Nephron (organoid): ENCODE data around the gene IFI27L1.
A peak's percentile ranks its signal among the peaks of the same experiment; 100 is the strongest.

ENCODE experiments used
- H3K27ac Mint-ChIP-seq, 3 experiments: 2 replicates each; pipeline ENCODE4 v1.8.0; 2020; ENCODE audit warnings: mixed read lengths in 3 of 3, mild to moderate bottlenecking in 2 of 3, moderate library complexity in 1 of 3
- H3K27me3 Mint-ChIP-seq: 2 replicates; pipeline ENCODE4 v1.8.0; 2021; ENCODE audit warnings: low read depth, mild to moderate bottlenecking, moderate library complexity, mixed read lengths
- H3K36me3 Mint-ChIP-seq: 2 replicates; pipeline ENCODE4 v1.8.0; 2020; ENCODE audit warnings: low read depth, mixed read lengths
- H3K4me1 Mint-ChIP-seq: 2 replicates; pipeline ENCODE4 v1.8.0; 2020; ENCODE audit warnings: mixed read lengths
- H3K4me3 Mint-ChIP-seq, 3 experiments: 2 replicates each; pipeline ENCODE4 v1.8.0; 2020; ENCODE audit warnings: mild to moderate bottlenecking in 3 of 3, mixed read lengths in 3 of 3, moderate library complexity in 2 of 3
- H3K9me3 Mint-ChIP-seq: 2 replicates; pipeline ENCODE4 v1.8.0; 2020; ENCODE audit warnings: mixed read lengths
- TF ChIP-seq, protein P1 (sequence below), 3 experiments: fragments of 200-600 bp; sonication (generic); IDR thresholded peaks; one replicate each; pipeline ENCODE4 v1.5.0; 2021; ENCODE audit warnings: antibody characterized with exemption in 3 of 3; ENCODE audit not compliant: unreplicated experiment in 3 of 3

IFI27L1 gene

DNA sequence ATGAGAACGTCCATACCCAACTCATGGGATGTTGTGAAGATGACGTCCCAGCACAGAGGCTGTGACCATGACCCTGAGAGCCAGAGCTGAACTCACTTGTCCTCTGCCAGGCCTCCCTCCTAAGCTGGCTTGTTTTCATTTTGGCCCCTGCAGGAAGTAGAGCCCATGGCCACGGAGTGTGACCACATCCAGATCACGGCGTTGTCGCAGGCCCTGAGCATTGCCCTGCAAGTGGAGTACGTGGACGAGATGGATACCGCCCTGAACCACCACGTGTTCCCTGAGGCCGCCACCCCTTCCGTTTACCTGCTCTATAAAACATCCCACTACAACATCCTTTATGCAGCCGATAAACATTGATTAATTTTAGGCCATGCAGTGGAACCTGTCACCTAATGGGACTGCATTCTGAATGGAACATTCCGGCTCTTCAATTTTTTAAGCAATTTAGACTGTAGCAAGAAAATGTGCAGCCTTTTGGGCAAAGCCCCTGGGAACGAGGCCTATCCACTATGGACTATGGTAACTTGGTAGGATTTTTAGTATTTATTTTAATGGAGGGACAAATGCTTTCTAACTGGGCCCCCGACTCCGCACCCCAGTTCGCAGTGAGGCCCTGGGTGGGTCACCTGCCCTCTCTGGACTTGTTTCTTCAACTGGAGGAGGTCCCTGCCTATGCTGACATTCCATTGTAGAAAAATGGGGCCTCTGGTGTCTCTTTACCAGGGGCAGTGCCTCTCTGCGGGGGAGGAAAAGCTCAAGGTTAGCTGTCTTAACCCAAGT, 35.4 kb upstream of the IFI27L1 start:
- peaks cover 41% of the 10 kb centered on the region for H3K36me3 Mint-ChIP-seq
- H3K4me3 Mint-ChIP-seq, result no peak overlapping the region
- peaks cover 1% of the 10 kb centered on the region for H3K27me3 Mint-ChIP-seq
- peaks cover 8% of the 10 kb centered on the region for H3K4me1 Mint-ChIP-seq
- no peak overlapping the region for H3K27ac Mint-ChIP-seq
- TF ChIP-seq, protein P1, sequence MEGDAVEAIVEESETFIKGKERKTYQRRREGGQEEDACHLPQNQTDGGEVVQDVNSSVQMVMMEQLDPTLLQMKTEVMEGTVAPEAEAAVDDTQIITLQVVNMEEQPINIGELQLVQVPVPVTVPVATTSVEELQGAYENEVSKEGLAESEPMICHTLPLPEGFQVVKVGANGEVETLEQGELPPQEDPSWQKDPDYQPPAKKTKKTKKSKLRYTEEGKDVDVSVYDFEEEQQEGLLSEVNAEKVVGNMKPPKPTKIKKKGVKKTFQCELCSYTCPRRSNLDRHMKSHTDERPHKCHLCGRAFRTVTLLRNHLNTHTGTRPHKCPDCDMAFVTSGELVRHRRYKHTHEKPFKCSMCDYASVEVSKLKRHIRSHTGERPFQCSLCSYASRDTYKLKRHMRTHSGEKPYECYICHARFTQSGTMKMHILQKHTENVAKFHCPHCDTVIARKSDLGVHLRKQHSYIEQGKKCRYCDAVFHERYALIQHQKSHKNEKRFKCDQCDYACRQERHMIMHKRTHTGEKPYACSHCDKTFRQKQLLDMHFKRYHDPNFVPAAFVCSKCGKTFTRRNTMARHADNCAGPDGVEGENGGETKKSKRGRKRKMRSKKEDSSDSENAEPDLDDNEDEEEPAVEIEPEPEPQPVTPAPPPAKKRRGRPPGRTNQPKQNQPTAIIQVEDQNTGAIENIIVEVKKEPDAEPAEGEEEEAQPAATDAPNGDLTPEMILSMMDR (IDR thresholded peaks at IDR 0.05; ENCODE audit: unreplicated experiment in 3 of 3), result no peak
- no peaks in the 10 kb centered on the region for H3K9me3 Mint-ChIP-seq

DNA sequence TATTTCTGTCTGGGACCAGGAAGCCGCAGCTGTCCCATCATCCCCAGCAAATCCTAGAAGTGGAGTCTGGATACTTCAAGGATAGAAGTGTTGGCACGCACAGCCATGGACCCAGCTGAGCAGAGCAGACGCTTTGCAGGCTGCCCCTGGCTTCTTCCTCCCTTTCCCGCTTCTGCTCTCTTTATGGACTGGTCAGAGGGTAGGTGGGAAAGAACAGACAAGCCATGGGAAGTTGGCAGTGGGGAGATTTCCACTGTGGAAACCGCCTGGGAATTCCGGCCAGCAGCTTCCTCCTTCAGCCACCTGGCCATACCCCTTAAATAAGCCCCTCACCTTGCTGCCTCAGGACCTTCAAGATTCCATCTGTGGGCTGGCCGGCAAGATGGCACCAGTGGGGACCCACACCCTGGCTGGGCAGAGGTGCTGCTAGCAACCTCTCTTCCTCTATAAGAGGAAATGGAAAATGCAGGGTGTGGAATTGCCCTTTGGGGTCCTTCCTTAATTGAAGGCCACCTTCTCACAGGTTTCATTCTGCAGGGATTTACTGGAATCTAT, 34.3 kb upstream of the IFI27L1 start:
- Mint-ChIP-seq H3K4me1 (peaks cover 16% of the 10 kb centered on the region), H3K27me3 (no peaks in the 10 kb centered on the region), H3K36me3 (peaks cover 51% of the 10 kb centered on the region), H3K9me3 (no peaks in the 10 kb centered on the region), H3K27ac (no peak overlapping the region), H3K4me3 (no peak overlapping the region)
- TF ChIP-seq, protein P1 (IDR thresholded peaks at IDR 0.05; ENCODE audit: unreplicated experiment in 3 of 3), result no peak

DNA sequence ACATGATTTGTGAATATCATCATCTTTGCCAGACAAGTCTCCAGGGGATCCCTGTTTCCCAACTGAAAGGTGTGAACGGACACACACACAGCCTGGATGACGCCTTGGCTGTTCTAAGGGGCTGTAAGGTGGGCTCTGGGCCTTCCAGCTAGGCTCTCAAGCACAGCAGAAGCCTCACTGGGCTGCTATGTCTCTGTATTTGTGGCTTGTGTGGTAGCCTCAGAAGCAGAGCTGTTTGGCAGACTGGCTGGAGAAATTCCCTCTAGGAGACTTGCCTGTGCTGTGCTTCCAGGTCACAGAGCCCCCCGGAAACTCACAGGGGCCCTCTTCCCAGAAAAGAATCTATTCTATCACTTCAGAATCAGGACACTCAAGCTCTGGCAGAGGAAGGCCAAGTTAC, 33.5 kb upstream of the IFI27L1 start:
- Mint-ChIP-seq H3K9me3 (no peaks in the 10 kb centered on the region), H3K27me3 (no peaks in the 10 kb centered on the region), H3K4me1 (peaks cover 23% of the 10 kb centered on the region), H3K4me3 (no peak overlapping the region), H3K36me3 (peaks cover 60% of the 10 kb centered on the region), H3K27ac (peak overlapping the region in 2 of 3 experiments; percentile 64 to 81)
- TF ChIP-seq, protein P1 (IDR thresholded peaks at IDR 0.05; ENCODE audit: unreplicated experiment in 3 of 3), result no peak

DNA sequence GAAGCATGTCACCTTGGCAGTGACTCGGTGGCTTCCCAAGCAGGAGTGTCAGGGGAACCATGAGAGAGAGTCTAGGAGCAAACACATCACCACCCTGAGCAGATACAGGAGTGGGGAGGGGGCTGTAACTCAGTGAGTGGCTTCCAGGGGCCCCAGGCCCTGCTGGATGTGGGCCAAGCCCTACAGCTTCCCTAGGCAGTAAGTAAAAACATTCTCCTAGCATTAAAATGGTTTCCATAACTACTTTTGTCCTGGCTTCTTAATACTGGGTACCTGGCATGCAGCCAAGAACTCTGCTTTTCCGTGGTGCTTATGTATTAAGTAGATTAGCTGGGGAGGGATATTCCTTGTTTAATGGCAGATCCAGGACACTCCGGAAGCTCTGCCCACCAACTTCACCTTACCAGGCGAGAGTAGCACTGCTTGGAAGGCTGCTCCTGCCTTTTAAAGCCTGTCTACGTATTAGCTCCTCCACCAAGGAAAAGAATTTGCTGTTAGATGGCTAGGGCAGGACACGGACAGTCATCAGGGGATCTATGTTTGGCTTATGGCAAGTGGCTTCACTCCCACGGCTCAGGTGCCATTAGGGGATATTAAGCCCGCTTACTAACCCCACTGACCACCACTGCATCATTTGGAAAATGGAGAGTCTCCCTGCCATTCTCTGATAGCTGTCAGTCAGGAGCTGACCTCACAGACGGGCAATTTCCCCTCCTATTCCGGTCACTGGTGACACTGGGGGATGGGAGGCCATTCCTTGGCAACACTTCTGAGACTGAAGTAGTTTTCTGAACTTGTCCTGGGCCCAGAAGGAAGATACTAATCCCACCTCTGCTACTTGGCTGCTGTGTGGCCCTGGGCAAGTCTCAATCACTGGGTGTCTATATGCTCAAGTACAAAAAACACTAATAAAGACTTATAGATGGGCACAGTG, 32.2 kb upstream of the IFI27L1 start:
- H3K27ac Mint-ChIP-seq, result peak overlapping the region; percentile 60 to 81 (median 64)
- no peak overlapping the region for H3K4me3 Mint-ChIP-seq
- H3K27me3 Mint-ChIP-seq, result no peaks in the 10 kb centered on the region
- TF ChIP-seq, protein P1 (IDR thresholded peaks at IDR 0.05; ENCODE audit: unreplicated experiment in 3 of 3), result no peak
- peaks cover 65% of the 10 kb centered on the region for H3K36me3 Mint-ChIP-seq
- no peaks in the 10 kb centered on the region for H3K9me3 Mint-ChIP-seq
- H3K4me1 Mint-ChIP-seq, result peaks cover 24% of the 10 kb centered on the region

DNA sequence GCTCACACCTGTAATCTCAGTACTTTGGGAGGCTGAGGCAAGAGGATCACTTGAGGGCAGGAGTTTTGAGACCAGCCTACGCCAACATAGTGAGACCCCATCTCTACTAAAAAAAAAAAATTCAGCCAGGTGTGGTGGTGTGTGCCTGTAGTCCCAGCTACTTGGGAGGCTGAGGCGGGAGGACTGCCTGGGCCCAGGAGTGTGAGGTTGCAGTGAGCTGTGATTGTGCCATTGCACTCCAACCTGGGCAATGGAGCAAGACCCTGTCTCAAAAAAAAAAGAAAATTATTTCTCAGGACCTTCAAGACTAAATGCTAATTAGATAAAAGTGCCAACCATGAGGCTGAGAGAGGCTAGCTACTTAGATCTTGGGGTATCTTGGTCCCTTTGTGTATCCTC, 31.5 kb upstream of the IFI27L1 start:
- no peaks in the 10 kb centered on the region for H3K9me3 Mint-ChIP-seq
- H3K4me3 Mint-ChIP-seq, result no peak overlapping the region
- H3K4me1 Mint-ChIP-seq, result peaks cover 24% of the 10 kb centered on the region
- peaks cover 69% of the 10 kb centered on the region for H3K36me3 Mint-ChIP-seq
- TF ChIP-seq, protein P1 (IDR thresholded peaks at IDR 0.05; ENCODE audit: unreplicated experiment in 3 of 3), result no peak
- peak overlapping the region; percentile 33 to 85 (median 81) for H3K27ac Mint-ChIP-seq
- H3K27me3 Mint-ChIP-seq, result no peaks in the 10 kb centered on the region
